ENCODE data around the gene TUBB2A.
"Not testable (repeated sequence)": the region's sequence is repeated elsewhere in the genome, so short reads cannot be mapped to it uniquely, and the experiment has no call there.

Gene TUBB2A

DNA sequence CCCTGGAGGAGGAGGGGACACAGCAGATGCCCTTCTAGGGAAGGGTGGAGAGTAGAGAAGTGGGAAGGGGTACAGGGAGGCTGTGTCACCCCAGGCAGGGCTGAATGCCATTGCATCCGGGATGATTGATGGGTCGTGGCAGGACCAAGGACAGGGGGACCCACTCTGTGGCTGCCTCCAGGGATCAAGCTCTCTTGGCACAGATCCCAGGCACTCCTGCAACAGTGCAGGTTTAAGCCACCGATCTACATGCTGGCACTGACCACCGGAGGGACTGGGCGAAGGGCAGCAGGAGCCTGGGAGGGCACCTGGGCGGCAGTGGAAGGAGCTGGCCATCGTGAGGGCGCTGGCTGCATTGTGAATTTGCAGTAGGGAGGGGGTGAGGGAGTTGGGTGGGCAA, 22.6 kb upstream of the TUBB2A start:
- DNase-seq (ENCODE audit: low spot score) = not testable (repeated sequence)

DNA sequence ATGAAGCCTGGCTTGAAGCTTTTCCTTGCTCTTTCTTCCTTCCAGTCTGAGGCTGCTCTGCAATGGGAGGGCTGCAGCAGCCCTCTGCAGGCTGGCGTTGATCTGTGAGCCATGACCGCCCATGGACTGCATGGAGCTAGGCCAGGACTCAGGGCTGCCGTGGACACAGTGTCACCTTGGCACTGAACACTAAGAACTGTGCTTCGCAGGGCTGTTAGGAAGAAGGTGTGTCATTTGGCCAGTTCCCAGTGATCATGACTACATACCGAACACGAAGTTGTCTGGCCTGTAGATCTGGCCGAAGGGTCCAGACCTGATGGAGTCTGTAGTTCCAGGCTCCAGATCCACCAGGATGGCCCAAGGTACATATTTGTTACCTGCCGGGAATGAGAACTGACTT, 21.3 kb upstream of the TUBB2A start:
- DNase-seq (ENCODE audit: low spot score) = not testable (repeated sequence)

DNA sequence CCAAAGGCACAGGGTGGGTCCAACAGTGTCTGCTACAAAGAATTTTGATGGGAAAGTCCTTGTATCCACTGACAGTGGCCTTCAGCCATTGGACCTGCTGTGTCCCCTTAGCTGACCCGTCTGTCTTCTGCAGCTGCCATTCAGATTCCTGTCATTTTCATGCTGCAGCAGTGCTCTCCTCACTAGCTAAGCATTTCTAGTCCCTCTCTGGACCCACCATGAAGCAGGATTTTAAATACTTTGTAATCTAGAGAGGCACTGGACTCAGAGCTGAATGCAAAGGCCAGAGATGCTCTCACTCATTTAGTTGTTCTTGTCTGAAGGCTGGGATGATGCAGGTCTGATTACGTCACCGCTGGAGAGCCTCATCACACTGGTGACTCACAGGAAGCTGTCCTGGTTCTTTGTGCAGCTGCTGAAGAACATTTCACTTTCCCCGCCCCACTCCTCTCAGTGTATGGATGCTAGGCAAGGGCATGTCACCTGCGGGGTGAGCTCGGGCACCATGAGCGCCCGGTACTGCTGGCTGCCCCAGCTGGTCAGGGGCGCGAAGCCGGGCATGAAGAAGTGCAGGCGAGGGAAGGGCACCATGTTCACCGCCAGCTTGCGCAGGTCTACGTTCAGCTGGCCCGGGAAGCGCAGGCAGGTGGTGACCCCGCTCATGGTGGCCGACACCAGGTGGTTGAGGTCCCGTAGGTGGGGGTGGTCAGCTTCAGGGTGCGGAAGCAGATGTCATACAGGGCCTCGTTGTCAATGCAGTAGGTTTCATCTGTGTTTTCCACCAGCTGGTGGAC, 19.4 kb upstream of the TUBB2A start:
- DNase-seq (ENCODE audit: low spot score) = no peak

DNA sequence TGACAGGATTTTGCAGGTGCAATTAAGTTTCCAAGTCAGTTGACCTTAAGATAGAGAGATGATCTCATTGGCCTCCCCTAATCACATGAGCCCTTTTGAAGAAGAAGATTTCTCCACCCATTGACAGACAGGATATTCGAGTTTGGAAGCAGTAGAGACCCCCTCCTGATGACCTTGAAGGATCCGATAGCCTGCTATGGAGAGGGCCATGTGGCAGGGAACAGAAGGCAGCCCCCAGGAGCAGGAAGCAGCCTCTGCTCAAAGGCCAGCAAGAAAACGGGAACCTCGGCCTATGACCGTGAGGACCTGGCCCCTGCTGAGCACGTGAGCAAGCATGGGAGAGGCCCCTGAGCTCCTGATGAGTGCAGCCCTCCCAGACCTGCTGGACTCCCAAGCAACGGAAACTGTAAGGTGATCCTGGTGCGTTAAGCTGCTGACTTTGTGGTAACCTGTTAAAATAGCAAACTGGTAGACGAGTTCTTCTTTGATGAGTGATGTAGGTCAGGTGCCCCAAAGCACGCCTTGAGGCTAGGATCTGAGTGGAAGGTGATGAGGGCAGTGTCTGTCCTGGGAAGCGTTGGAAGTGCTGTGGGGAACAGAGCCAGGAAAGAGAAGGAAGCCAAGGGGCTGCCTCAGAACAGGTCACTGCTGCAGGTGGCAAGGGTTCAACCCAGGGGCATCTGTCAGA, 18.5 kb upstream of the TUBB2A start:
- no peak for DNase-seq (ENCODE audit: low spot score)

DNA sequence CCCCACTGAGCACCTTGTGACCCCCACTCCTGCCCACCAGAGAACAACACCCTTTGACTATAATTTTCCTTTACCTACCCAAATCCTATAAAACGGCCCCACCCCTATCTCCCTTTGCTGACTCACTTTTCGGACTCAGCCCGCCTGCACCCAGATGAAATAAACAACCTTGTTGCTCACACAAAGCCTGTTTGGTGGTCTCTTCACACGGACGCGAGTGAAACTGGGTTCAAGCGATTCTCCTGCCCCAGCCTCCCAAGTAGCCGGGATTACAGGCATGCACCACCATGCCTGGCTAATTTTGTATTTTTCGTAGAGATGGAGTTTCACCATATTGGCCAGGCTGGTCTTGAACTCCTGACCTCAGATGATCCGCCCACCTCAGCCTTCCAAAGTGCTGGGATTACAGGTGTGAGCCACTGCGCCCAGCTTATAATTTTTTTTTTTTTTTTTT, 16.3 kb upstream of the TUBB2A start:
- not testable (repeated sequence) for DNase-seq (ENCODE audit: low spot score)

DNA sequence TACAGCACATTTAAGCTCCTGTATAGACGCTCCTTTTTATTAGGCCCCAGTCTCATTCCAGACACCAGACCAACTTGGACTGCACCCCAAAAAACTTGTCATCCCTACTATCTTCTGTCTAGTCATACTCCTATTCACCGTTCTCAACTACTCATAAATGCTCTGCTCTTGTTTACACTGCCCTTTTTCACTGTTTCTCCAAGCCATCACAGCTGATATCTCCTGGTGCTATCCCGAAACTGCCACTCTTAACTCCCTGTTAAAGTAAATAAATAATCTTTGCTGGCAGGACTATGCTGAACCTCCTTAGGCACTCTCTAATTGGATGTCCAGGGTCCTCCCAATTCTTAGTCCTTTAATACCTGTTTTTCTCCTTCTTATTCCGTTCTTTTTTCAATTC, 15.4 kb upstream of the TUBB2A start:
- not testable (repeated sequence) for DNase-seq (ENCODE audit: low spot score)

DNA sequence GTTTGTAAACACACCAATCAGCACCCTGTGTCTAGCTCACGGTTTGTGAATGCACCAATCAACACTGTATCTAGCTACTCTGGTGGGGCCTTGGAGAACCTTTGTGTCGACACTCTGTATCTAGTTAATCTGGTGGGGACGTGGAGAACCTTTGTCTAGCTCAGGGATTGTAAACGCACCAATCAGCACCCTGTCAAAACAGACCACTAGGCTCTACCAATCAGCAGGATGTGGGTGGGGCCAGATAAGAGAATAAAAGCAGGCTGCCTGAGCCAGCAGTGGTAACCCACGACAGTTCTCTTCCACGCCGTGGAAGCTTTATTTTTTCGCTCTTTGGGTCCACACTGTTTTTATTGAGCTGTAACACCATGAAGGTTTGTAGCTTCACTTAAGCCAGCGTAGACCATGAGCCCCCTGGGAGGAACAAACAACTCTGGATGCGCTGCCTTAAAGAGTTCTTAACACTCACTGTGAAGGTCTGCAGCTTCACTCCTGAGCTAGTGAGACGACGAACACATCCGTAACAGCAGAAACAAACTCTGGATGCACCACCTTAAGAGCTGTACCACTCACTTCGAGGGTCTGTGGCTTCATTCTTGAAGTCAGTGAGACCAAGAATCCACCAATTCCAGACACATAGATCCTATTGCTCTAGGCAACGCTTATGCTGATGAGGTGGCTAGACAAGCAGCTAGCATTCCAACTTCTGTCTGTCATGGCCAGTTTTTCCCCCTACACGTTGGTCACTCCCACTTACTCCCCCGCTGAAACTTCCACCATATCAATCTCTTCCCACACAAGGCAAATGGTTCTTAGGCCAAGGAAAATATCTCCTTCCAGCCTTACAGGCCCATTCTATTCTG, 14.2 kb upstream of the TUBB2A start:
- not testable (repeated sequence) for DNase-seq (ENCODE audit: low spot score)

DNA sequence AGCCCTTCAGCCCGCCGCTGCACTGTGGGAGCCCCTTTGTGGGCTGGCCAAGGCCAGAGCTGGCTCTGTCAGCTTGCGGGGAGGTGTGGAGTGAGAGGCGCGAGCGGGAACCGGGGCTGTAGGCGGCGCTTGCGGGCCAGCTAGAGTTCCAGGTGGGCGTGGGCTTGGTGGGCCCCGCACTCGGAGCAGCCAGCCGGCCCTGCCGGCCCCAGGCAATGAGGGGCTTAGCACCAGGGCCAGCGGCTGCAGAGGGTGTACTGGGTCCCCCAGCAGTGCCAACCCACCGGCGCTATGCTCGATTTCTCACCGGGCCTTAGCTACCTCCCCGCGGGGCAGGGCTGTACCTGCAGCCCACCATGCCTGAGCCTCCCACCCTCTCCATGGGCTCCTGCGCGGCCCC, 13.3 kb upstream of the TUBB2A start:
- not testable (repeated sequence) for DNase-seq (ENCODE audit: low spot score)

DNA sequence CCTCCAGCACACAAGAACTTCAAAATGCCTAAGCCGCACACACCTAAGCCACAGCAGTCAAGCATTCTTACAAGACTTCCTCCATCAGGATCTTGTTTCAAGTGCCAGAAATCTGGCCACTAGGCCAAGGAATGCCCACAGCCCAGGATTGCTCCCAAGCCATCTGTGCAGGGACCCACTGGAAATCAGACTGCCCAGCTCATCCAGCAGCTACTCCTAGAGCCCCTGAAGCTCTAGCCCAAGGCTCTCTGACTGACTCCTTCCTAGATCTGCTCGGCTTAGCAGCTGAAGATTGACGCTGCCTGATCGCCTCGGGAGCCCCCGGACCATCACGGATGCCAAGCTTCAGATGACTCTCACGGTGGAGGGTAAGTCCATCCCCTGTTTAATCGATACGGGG, 10.7 kb upstream of the TUBB2A start:
- not testable (repeated sequence) for DNase-seq (ENCODE audit: low spot score)

DNA sequence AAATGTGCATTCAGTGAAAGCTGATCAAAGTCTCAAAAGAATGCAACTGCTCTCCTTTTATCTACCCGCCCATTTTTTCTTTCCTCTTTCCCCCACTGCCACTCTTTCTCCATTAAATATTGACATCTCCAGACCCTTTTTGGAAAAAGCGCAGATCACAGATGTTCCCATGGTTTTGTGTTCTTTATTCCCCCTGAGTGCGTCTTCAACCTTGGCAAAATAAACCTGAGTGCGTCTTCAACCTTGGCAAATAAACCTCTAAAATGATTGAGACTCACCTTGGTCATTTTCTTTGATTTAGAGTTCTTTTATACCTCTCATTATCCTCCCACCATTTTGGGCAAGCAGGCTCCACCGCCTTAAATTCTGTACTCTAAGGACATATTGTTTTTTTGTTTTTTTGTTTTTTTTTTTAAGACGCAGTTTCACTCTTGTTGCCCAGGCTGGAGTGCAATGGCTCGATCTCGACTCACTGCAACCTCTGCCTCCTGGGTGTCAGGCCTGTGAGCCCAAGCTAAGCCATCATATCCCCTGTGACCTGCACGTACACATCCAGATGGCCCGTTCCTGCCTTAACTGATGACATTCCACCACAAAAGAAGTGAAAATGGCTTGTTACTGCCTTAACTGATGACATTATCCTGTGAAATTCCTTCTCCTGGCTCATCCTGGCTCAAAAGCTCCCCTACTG, 9.3 kb upstream of the TUBB2A start:
- not testable (repeated sequence) for DNase-seq (ENCODE audit: low spot score)

DNA sequence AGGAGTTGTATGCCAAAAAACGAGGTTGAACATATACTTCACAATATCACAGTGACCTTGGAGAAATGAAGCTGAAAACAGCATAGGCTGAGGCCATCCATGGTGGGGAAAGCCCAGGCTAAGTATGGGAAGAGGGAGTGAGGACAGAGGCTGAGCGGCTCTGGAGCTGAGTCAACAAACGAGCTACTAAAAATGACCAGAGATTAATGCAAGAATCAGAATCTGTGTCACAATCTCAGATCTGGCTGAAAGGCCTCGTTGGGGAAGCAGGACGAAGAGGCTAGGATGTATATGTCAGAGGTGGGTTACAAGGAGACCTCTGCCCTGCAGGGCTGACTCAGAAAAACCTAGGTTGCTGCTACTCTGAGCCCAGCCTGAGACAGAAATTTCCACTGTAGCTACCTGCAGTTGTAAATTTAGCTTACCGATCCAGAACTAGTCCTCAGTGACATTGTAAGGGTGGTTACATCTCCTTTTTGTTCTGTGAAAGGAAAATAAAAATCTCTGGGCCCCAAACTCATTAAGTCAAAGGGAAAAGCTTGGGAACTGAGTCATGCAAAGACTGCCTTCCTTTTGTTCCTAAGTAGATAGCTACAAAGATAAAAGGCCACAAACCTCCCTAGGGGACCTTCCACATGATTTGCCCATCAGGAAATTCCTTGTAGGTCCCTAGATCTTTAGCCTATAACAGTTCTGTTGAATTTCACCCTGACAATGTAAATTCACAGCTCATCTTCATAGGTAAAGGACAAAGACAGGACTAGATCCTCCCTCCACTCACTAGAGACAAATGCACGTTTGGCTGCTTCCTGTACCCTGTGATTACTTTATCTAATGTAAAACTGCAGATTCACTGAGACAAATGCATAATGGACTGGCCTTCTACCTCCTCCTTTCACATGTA, 8.5 kb upstream of the TUBB2A start:
- DNase-seq (ENCODE audit: low spot score) = no peak

DNA sequence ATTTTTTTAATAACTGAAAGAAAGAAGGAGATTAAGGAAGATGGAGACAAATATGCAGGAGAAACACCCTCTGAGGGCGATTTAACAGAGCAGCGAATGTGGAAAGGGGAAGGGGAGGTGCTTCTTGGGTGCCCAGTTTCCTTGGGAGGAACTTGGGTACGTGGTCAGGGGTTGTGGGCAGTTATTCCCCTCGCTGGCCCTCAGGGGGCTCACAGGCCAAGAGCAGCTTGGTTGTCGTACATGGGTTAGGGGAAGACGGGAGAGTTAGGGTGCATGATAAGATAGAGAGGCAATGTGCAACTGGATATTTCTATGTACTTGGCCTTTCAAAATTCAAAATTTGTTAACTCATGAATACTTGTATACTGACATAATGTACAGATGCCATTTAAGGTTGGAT, 7.0 kb upstream of the TUBB2A start:
- no peak for DNase-seq (ENCODE audit: low spot score)

DNA sequence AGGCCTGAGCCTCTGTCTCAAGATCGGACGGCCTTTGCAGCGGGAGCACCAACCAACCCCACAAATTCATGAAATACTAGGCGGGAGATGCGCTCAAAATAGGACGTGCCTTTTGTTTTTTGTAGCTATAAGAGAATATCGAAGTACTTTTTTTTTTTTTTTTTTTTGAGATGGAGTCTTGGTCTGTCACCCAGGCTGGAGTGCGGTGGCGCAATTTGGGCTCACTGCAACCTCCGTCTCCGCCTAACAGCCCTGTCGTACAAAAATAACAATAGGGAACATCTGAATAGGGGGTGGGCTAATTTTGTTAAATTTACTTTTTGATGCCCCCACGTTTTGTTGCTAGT, 5.9 kb upstream of the TUBB2A start:
- no peak for DNase-seq (ENCODE audit: low spot score)

DNA sequence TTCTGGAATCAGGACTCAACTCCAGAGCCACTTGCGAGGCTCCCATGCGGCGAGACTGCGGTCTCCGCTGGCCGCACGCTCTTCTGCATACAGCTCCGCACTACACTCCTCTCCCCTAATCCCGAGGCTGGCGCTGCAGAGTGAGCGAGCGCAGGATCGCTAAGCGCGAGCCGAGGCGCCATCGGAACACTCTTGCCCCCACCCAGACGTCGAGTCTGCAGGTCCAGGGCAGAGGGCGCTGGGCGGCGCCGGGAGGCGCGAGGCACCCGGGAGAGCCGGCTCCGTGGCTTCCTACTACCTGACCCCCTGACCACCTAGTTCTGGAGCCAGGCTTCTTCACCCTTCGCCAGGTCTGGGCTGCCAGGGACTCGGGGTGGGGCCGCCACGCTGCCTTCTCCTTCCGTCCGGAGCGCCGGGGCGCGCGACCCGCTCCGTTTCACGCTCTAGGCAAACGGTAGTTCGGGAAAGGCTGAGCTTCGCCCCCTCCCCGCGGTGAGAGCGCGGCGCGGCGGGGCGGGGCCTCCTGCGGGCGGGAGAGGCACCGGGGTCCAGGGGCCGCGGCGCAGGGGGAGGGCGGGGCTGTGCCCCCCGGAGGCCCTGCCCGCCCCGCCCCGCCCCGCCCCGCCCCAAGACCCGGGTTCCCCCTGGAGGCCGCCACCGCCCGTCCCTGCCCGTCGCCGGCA, 5.4 kb upstream of the TUBB2A start:
- DNase-seq (ENCODE audit: low spot score) = peak; percentile 65

DNA sequence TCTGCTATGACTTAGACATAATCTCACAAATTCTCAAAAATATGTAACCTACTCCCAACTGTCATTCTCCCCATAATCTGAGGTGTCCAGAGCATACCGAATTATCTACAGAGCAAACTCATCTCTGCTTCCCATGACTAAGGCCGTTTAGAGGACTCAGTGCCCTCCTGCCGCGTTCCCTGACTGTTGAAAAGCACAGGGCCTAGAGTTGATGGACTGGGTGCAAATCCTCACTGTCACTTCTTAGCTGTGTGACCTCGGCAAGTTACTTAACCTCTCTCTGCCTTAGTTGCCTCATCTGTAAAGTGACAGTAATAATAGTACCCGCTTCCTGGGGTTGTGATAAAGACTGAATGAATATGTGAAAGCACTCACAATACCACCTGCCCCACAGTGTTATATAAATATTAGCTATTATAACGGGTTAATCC, 4.7 kb upstream of the TUBB2A start:
- DNase-seq (ENCODE audit: low spot score) = no peak

DNA sequence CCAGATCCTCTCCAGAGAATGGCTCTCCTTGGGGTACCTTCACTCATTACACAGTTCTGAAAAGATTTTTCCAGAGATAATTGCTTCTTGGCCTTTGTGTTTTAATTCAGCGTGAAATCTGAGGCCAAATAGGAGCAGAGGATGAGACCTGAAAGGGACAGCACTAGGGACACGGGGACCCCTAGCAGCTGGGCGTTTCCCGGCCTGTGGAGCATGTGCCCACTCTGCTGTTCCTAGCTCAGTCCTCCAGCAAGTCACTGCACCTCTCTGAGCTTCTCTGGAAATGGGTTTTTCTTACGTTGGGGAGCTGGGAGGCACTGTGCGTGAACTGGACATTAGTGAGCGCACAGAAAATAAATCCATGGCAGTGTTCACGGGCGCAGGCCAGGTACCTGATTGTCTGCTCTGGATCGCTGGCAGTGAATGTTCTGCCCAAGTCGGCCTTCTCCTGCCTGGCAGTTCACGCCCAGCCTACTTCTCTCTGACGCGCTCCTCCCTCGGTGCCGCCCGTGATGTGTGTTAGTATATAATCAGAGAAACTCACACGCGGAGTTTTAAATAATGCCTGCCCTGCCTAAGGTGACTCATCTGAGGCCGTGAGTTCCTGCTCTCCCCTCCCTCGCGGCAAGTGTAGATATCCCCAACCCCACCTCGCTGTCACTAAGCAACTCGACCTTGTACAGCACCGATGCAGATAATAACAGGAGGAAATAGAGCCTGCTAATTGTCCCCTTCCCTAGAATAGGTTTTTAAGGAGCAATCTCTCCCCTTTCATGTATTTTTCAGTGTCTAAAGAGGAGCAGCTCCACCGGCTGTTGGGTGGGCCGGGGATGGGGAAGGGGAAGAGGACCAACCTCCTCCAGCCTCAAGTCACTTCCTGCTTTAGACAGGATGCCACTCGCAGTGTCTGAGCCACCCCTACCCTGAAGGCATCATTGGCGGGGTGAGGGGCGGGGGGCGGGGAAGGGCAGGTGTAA, 2.7 kb upstream of the TUBB2A start:
- peak; percentile 85 for DNase-seq (ENCODE audit: low spot score)

DNA sequence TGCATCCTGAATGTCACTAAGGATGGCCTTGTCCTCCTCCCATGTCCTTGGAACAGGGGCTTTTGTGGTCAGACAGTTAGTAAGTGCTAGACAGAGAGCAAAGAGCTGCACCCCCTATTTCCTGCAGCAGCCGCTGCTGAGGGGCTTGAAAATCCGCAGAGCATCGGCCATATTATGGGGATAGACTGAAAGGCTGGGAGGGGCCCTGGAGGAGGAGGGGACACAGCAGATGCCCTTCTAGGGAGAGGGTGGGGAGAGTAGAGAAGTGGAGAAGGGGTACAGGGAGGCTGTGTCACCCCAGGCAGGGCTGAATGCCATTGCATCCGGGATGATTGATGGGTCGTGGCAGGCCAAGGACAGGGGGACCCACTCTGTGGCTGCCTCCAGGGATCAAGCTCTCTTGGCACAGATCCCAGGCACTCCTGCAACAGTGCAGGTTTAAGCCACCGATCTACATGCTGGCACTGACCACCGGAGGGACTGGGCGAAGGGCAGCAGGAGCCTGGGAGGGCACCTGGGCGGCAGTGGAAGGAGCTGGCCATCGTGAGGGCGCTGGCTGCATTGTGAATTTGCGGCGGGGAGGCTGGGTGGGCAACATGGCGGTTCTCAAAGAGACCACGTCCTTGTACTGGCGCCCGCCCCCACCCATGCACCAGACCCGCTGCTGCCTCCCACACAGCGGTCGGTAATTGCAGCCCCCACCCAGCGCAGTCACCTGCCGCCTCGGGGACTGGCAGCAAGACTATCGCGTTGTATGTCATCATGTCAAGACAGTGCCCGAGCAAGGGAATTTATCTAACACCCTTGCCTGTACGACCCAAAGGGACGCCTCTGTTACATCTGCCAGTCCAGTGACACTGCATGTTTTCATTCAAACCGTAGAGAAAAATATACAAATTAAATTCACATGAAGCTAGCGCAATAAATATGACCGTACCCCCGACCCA, 887 bp downstream of the TUBB2A start:
- not testable (repeated sequence) for DNase-seq (ENCODE audit: low spot score)

DNA sequence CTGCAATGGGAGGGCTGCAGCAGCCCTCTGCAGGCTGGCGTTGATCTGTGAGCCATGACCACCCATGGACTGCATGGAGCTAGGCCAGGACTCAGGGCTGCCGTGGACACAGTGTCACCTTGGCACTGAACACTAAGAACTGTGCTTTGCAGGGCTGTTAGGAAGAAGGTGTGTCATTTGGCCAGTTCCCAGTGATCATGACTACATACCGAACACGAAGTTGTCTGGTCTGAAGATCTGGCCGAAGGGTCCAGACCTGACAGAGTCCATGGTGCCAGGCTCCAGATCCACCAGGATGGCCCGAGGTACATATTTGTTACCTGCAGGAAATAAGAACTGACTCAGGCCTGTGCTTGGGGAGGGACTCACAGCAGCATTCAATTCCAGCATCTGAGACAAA, 1.9 kb downstream of the TUBB2A start:
- DNase-seq (ENCODE audit: low spot score) = not testable (repeated sequence)
